Ovary (tissue), 3 donors: ENCODE results near the gene SLC44A1.

Experiments used
- CTCF ChIP-seq, 3 donors: fragments of 450-650 bp in 2 of 3; fragments of 200-600 bp in 1 of 3; IDR thresholded peaks; one replicate each; pipeline versions ENCODE4 v1.5.1 to v1.8.0; 2016 to 2022; ENCODE audit warnings: antibody characterized with exemption in 3 of 3, mild to moderate bottlenecking in 1 of 3
- EP300 ChIP-seq: sonication (generic); formaldehyde crosslinking; IDR thresholded peaks from one replicate; pipeline ENCODE4 v1.6.1; 2017; ENCODE audit warnings: antibody characterized with exemption
- donor health status: DM: no; HTN: no; CAD: no.

DNA sequence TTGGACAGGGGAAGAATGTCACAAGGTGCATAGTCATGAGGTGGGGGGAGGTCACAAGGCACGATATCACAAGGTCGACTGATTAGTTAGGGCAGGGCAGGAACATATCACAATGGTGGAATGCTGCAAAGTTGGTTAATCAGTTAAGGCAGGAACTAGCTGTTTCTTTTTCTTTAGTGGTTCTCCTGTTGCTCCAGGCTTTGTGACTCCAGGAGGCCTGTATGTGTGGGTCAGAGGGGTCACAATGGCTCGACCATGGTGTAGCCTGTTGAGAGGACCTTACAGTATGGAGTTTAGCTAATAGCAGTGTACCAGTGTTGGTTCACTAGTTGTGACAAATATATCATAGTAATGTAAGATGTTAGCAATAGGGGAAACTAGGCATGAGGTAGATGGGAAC lies 191.0 kb downstream of the SLC44A1 start:
- TF ChIP-seq EP300 (no peak), CTCF (IDR thresholded peaks at IDR 0.05) (no peak)
